ENCODE results near the gene FBLN5. TPM values are rescaled to one million over a fixed set of nuclear protein-coding genes. Genes with fewer than 3 reads are reported as not detected.

Gene FBLN5
- total RNA-seq, 6 experiments from 2014 or later = 127 to 242 (median 205) TPM

DNA sequence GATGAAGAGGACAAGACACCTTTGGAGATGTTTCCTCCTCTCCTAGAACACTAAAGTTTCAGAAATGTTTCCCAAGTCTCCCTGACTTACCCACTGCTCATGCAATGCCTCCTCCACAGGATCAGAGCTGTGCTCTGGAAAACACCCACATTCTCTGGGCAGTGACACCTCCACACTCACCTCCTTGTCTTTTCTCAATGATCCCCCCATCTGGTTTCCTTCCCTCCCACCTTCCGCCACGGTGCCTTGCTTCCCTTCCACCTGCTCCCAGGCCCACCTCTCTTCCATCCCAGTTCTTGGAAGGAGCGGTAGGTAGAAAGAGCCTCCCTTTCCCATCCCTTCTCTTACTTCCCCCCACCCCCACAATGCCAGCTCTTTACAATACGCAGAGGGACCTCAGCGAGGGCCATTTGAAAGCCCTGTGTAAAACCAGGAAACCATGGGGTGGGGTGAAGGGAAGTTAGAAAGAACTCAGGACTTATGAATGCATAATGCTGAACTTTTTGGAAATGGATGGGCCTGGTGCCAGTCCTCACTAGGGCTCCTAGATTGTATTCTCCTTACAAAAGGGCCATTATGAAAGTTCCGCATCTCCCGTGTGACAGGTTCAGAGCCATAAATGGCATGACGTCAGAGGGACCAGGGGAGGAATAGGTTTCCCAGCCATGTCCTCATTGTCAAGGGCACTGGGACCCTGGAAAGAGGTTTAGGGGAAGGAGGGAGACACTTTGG, 12.8 kb downstream of the FBLN5 start:
- peaks cover 17% of the 10 kb centered on the region for H3K4me1 Mint-ChIP-seq (ENCODE audit: low read depth)
- H3K4me3 Mint-ChIP-seq = no peak overlapping the region
- H3K36me3 Mint-ChIP-seq (ENCODE audit: low read depth) = peaks cover 39% of the 10 kb centered on the region
- TF ChIP-seq CTCF (IDR thresholded peaks at IDR 0.05) = no peak
- no peak overlapping the region for H3K27ac Mint-ChIP-seq
- H3K9me3 Mint-ChIP-seq = no peaks in the 10 kb centered on the region
- no peaks in the 10 kb centered on the region; the same call in 1 of the 2 replicates for H3K27me3 Mint-ChIP-seq (ENCODE audit: insufficient read depth)
- DNase-seq = no peak

DNA sequence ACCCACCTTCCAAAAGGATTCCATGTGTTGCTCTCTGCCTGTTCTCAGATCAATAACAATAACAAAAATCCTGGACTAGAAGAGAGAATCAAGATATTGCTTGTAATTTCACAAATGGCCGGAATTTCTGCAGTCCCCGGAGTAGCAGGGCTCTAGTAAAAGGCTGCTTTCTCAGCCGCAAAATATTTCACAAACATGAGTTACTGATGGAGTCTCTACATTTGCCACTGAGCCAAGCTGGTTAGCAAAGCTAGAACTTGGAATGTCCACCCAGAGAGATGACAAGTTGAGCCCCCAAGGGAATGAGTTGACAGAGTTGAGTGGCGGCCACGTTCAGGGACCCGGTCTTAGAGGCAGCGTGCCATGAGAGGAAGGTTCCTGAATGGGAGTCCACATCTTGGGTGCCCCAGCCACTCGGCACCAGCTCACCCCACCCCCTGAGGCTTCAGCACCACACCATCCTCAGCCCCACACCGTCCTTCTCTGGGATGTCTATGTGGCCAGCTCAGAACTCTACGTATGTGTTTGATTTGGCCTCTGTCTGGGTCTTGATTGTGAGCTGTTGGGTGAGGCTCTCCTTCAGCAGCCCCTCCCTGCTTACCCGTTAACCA, 15.9 kb downstream of the FBLN5 start:
- Mint-ChIP-seq H3K4me3 (no peak overlapping the region), H3K9me3 (no peaks in the 10 kb centered on the region), H3K27me3 (ENCODE audit: insufficient read depth) (no peaks in the 10 kb centered on the region; the same call in 1 of the 2 replicates), H3K27ac (no peak overlapping the region), H3K4me1 (ENCODE audit: low read depth) (peaks cover 33% of the 10 kb centered on the region), H3K36me3 (ENCODE audit: low read depth) (peaks cover 41% of the 10 kb centered on the region)
- TF ChIP-seq CTCF (IDR thresholded peaks at IDR 0.05) = no peak
- DNase-seq = no peak

- H3K27ac Mint-ChIP-seq = peak overlapping the region; percentile 22
- no peak for DNase-seq
- TF ChIP-seq CTCF (IDR thresholded peaks at IDR 0.05) = no peak
- peaks cover 33% of the 10 kb centered on the region for H3K4me1 Mint-ChIP-seq (ENCODE audit: low read depth)
- H3K4me3 Mint-ChIP-seq = no peak overlapping the region
- no peaks in the 10 kb centered on the region; the same call in 1 of the 2 replicates for H3K27me3 Mint-ChIP-seq (ENCODE audit: insufficient read depth)
- no peaks in the 10 kb centered on the region for H3K9me3 Mint-ChIP-seq
- H3K36me3 Mint-ChIP-seq (ENCODE audit: low read depth) = peaks cover 26% of the 10 kb centered on the region
Measured at GRCh38 chr14:91929700-91930099, 17.8 kb downstream of the FBLN5 start.

DNA sequence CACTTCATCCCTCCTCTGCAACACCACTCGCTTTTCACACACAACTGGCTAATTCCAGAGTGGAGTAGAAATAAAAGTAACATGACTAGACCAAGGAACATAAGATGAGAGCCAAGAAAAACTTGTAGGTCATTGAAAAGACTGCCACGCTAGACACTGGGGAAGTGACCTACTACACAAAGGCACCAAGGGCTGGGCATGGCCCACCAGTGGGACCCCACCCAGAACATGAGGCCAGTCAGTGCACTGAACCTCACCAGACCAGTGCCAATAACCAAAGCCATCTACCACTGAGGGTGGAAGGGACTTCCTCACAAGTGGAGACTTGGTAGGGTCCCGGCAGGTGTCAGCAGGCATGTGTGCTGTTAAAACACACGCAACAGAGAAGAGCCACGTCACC, 19.7 kb downstream of the FBLN5 start:
- no peak overlapping the region for H3K27ac Mint-ChIP-seq
- H3K4me3 Mint-ChIP-seq = no peak overlapping the region
- H3K27me3 Mint-ChIP-seq (ENCODE audit: insufficient read depth) = no peaks in the 10 kb centered on the region; the same call in 1 of the 2 replicates
- peaks cover 33% of the 10 kb centered on the region for H3K4me1 Mint-ChIP-seq (ENCODE audit: low read depth)
- no peak for DNase-seq
- peaks cover 25% of the 10 kb centered on the region for H3K36me3 Mint-ChIP-seq (ENCODE audit: low read depth)
- no peak for TF ChIP-seq CTCF (IDR thresholded peaks at IDR 0.05)
- H3K9me3 Mint-ChIP-seq = no peaks in the 10 kb centered on the region

DNA sequence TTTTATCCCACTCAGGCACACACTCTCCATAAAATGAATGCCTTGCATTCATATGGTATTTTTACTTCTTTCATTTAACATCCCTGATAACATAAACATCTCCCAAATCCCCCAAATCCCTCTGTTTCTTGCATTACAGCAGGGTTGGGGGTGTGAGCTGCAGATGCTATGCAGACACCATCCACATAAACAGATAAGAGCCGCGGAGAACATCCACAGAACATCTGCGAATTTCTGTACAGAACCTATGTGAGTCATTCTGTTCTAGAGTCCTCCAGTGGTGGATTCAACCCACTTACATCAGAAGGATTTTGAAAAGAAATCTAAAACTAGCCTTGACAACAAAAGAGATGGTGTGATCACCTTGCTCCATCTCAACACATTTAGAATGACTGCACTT, 20.3 kb downstream of the FBLN5 start:
- H3K36me3 Mint-ChIP-seq (ENCODE audit: low read depth) = peaks cover 25% of the 10 kb centered on the region
- no peak overlapping the region for H3K4me3 Mint-ChIP-seq
- DNase-seq = no peak
- H3K4me1 Mint-ChIP-seq (ENCODE audit: low read depth) = peaks cover 33% of the 10 kb centered on the region
- TF ChIP-seq CTCF (IDR thresholded peaks at IDR 0.05) = no peak
- H3K27ac Mint-ChIP-seq = no peak overlapping the region
- no peaks in the 10 kb centered on the region for H3K9me3 Mint-ChIP-seq
- no peaks in the 10 kb centered on the region; the same call in 1 of the 2 replicates for H3K27me3 Mint-ChIP-seq (ENCODE audit: insufficient read depth)
